ENCODE results near the gene CRACDL. TPM values are rescaled to one million over a fixed set of nuclear protein-coding genes. Genes with fewer than 3 reads are reported as not detected.

The CRACDL gene
- total RNA-seq, 4 donors from 2014 or later, result 10.9 to 22.6 (median 14.0) TPM

- H3K4me3 ChIP-seq (ENCODE audit: low read depth, poor library complexity, severe bottlenecking), result no peak overlapping the region
- intact Hi-C loops (cut with DNase I; ENCODE audit: low total_unique reads), result no loop called here
- TF ChIP-seq, protein P1, sequence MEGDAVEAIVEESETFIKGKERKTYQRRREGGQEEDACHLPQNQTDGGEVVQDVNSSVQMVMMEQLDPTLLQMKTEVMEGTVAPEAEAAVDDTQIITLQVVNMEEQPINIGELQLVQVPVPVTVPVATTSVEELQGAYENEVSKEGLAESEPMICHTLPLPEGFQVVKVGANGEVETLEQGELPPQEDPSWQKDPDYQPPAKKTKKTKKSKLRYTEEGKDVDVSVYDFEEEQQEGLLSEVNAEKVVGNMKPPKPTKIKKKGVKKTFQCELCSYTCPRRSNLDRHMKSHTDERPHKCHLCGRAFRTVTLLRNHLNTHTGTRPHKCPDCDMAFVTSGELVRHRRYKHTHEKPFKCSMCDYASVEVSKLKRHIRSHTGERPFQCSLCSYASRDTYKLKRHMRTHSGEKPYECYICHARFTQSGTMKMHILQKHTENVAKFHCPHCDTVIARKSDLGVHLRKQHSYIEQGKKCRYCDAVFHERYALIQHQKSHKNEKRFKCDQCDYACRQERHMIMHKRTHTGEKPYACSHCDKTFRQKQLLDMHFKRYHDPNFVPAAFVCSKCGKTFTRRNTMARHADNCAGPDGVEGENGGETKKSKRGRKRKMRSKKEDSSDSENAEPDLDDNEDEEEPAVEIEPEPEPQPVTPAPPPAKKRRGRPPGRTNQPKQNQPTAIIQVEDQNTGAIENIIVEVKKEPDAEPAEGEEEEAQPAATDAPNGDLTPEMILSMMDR (IDR thresholded peaks at IDR 0.05), result no peak
- TF ChIP-seq POLR2A (IDR thresholded peaks at IDR 0.05), result no peak
- no peak for DNase-seq (ENCODE audit: low spot score in 2 of 2)
- WGBS, 2 donors, result 72 to 74% methylated on average over 5 of the region's 5 CpGs
These were observed 13.1 kb upstream of the CRACDL start for GRCh38 chr2:98948956-98949739.

- no peak overlapping the region for H3K4me3 ChIP-seq (ENCODE audit: low read depth, poor library complexity, severe bottlenecking)
- DNase-seq (ENCODE audit: low spot score in 2 of 2), result no peak
- 81 to 82% methylated on average over 8 of the region's 8 CpGs for WGBS, 2 donors
- TF ChIP-seq POLR2A (IDR thresholded peaks at IDR 0.05), result no peak
- intact Hi-C loops (cut with DNase I; ENCODE audit: low total_unique reads), result no loop called here
These were observed 11.5 kb upstream of the CRACDL start for GRCh38 chr2:98947554-98947953.

DNA sequence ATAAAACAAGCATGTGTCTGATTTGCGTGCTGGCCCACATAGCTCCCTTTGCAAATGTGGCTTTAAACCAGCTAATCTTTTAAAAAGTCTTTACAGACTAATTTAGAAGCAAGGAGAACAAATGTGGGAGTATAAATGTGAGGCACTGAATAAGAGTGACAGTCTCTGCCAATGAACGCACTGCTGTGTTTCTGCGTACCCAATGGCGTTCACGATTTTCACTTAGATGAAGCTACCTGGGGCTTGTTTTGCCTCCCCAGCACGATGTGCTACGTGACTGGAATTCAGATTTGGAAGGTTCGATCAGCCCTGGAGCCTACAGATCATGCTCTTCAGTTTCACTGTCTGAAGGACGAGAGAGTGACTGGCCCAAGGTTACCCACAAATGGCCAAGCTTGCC is 10.8 kb upstream of the CRACDL start:
- no peak overlapping the region for H3K4me3 ChIP-seq (ENCODE audit: low read depth, poor library complexity, severe bottlenecking)
- WGBS, 2 donors, result 86 to 91% methylated on average over 9 of the region's 9 CpGs
- intact Hi-C loops (cut with DNase I; ENCODE audit: low total_unique reads), result no loop called here
- TF ChIP-seq POLR2A (IDR thresholded peaks at IDR 0.05), result no peak
- TF ChIP-seq, protein P1 (IDR thresholded peaks at IDR 0.05), result no peak
- DNase-seq (ENCODE audit: low spot score in 2 of 2), result no peak

- 89 to 94% methylated on average over 2 of the region's 2 CpGs for WGBS, 2 donors
- H3K4me3 ChIP-seq (ENCODE audit: low read depth, poor library complexity, severe bottlenecking), result no peak overlapping the region
- TF ChIP-seq, protein P1 (IDR thresholded peaks at IDR 0.05), result no peak
- no peak for TF ChIP-seq POLR2A (IDR thresholded peaks at IDR 0.05)
- DNase-seq (ENCODE audit: low spot score in 2 of 2), result no peak
- intact Hi-C loops (cut with DNase I; ENCODE audit: low total_unique reads), result no loop called here
These were observed 8.8 kb upstream of the CRACDL start for GRCh38 chr2:98944775-98945174.

- WGBS, 2 donors, result 90 to 95% methylated on average over 1 of the region's 1 CpG
- DNase-seq (ENCODE audit: low spot score in 2 of 2), result no peak
- intact Hi-C loops (cut with DNase I; ENCODE audit: low total_unique reads), result no loop called here
These were observed 4.1 kb upstream of the CRACDL start for GRCh38 chr2:98940102-98940501.

DNA sequence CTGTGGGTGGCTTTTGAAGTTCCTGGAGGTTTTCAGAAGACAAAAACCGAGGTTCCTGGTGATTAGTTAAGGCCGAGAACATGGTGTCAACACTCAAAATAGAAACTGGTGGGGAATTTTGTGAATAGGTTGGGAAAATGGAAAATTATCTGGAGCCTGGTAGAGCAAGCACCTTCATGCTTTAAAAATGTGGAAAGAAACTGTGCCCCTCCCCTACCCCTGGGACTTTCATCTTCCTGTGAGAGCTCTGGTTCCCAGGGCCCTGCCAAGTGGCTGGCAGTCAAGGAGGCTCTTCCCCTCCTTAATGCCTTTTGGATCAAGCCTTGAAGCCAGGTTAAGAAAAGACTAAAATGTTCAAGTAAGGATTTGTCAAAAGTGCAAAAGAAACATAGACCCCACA is 1.9 kb upstream of the CRACDL start:
- no peak for TF ChIP-seq POLR2A (IDR thresholded peaks at IDR 0.05)
- TF ChIP-seq, protein P1 (IDR thresholded peaks at IDR 0.05), result no peak
- no peak for DNase-seq (ENCODE audit: low spot score in 2 of 2)
- intact Hi-C loops (cut with DNase I; ENCODE audit: low total_unique reads), result no loop called here
- H3K4me3 ChIP-seq (ENCODE audit: low read depth, poor library complexity, severe bottlenecking), result no peak overlapping the region
- WGBS, 2 donors, result 48 to 58% methylated on average over 2 of the region's 2 CpGs

More at GRCh38 chr2:98940102-98940501, 4.1 kb upstream of the CRACDL start:
- TF ChIP-seq POLR2A (IDR thresholded peaks at IDR 0.05), result no peak
- TF ChIP-seq, protein P1 (IDR thresholded peaks at IDR 0.05), result no peak
- H3K4me3 ChIP-seq (ENCODE audit: low read depth, poor library complexity, severe bottlenecking), result no peak overlapping the region
